Activated T-cell treated with anti-CD3 and anti-CD28 coated beads, Interleukin-2, amount 50 U/mL, for 24 hours (primary cell): ENCODE data around the gene MGMT.

Experiments
- DNase-seq: peaks from one replicate; pipeline ENCODE4 v3.0.0-alpha.2; 2020
- H3K27ac Mint-ChIP-seq: 2 replicates; pipeline ENCODE4 v1.8.0; 2020; ENCODE audit warnings: mild to moderate bottlenecking, mixed read lengths
- H3K27me3 Mint-ChIP-seq: 2 replicates; pipeline ENCODE4 v1.8.0; 2020; ENCODE audit warnings: mixed read lengths
- H3K36me3 Mint-ChIP-seq: 2 replicates; pipeline ENCODE4 v1.8.0; 2020; ENCODE audit warnings: low read depth, mixed read lengths
- H3K4me1 Mint-ChIP-seq: 2 replicates; pipeline ENCODE4 v1.8.0; 2020; ENCODE audit warnings: low read depth, mixed read lengths
- H3K4me3 Mint-ChIP-seq: 2 replicates; pipeline ENCODE4 v1.8.0; 2020; ENCODE audit warnings: mild to moderate bottlenecking, moderate library complexity, mixed read lengths
- H3K9me3 Mint-ChIP-seq: 2 replicates; pipeline ENCODE4 v1.8.0; 2020; ENCODE audit warnings: mixed read lengths

Gene MGMT

DNA sequence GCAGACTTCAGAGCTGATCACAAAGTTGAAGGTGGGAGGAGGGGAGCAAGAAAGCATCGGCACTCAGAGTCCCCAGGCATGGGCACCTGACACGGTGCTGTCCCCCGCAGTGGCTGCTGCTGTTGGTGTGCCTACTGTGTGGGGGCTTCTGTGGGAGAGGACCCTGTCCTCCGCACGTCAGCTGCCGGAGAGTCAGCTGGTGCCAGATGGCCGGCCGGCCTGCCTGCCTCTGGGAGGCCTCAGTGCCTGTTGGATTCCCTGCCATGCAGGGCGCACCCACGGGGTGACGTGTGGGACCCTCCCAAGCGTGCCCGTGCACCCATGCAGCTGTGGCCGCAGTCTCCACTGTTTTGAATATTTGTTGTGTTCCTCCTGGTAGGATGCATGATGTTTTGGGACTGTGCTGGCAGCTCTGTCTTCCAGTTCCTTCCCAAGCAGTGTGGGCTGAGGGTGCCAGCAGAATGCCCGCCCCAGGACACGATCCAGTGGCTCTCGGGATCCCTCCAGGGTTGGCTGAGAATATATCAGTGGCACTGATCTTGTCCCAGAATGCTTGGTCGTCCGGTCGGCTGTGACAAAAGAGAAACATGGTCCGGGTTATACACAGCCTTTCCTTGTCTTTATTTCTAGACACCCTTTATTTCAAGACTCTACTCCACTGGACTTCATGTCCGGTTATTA, 185.6 kb downstream of the MGMT start:
- Mint-ChIP-seq H3K9me3 (peaks cover 2% of the 10 kb centered on the region), H3K27ac (no peak overlapping the region), H3K27me3 (no peaks in the 10 kb centered on the region), H3K36me3 (peaks cover 42% of the 10 kb centered on the region), H3K4me3 (no peak overlapping the region), H3K4me1 (peaks cover 2% of the 10 kb centered on the region)
- DNase-seq: no peak

DNA sequence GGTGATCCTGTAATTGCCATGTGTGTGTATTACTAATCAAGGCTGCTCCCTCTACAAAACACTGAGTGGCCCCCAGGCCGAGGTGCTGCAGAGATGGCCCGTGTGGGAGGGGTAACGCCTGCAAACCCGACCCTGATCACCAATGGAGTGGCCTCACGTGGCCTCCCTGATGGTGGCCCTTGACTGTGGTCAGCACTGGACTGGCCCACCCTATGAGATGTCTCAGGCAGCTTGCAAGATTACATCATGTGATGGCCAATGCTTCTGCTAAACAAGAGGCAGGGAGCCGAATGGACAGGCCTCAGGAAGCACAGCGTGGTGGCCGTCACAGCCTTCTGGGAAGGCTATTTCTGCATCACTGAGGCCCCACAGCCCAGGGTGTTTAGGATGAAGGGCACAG, 186.4 kb downstream of the MGMT start:
- no peak overlapping the region for H3K27ac Mint-ChIP-seq
- peaks cover 2% of the 10 kb centered on the region for H3K4me1 Mint-ChIP-seq
- H3K4me3 Mint-ChIP-seq: no peak overlapping the region
- DNase-seq: no peak
- no peaks in the 10 kb centered on the region for H3K27me3 Mint-ChIP-seq
- peaks cover 2% of the 10 kb centered on the region for H3K9me3 Mint-ChIP-seq
- H3K36me3 Mint-ChIP-seq: peaks cover 48% of the 10 kb centered on the region

DNA sequence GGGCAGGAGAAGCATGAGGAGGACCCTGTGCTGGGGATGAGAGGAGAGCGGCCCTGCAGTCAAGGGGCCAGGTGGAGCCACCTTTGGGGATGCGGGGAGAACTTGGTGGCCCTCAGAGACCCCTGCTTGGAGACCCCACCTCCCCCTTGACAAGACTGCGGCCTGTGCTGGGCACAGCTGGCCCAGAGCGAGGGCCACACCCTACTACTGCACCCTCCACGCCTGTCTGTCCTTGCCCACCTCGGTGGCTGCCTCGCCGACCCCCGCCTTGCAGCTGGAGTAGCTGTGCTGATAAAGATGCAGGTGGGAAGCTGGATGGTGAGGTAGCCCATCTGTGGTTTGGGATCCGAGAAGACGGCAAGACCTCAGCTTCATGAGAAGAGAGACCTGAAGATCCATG, 186.8 kb downstream of the MGMT start:
- peaks cover 47% of the 10 kb centered on the region for H3K36me3 Mint-ChIP-seq
- no peak overlapping the region for H3K4me3 Mint-ChIP-seq
- peaks cover 2% of the 10 kb centered on the region for H3K9me3 Mint-ChIP-seq
- H3K4me1 Mint-ChIP-seq: peaks cover 2% of the 10 kb centered on the region
- no peak overlapping the region for H3K27ac Mint-ChIP-seq
- no peak for DNase-seq
- H3K27me3 Mint-ChIP-seq: no peaks in the 10 kb centered on the region

DNA sequence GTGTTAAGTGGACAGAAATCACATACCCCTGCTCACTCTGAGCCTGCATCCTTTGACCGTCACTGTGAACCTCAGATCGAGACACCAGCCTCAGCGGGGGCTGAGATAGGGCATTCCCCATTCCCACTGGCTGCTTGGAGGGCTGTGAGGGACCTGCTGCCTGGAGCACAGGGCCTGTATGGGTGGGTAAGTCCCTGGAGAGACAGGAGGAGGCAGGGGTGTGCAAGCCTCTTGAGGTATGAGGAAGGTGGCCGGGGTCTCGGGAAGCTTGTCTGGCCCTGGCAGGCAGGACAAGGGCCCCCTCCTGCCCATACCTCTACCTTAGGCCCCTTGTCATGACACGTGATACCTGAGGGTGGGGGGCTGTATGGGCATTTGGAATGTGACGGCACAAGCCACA, 187.4 kb downstream of the MGMT start:
- Mint-ChIP-seq H3K4me1 (peaks cover 2% of the 10 kb centered on the region), H3K36me3 (peaks cover 47% of the 10 kb centered on the region), H3K27me3 (no peaks in the 10 kb centered on the region), H3K27ac (no peak overlapping the region), H3K9me3 (peaks cover 4% of the 10 kb centered on the region), H3K4me3 (no peak overlapping the region)
- DNase-seq: no peak

DNA sequence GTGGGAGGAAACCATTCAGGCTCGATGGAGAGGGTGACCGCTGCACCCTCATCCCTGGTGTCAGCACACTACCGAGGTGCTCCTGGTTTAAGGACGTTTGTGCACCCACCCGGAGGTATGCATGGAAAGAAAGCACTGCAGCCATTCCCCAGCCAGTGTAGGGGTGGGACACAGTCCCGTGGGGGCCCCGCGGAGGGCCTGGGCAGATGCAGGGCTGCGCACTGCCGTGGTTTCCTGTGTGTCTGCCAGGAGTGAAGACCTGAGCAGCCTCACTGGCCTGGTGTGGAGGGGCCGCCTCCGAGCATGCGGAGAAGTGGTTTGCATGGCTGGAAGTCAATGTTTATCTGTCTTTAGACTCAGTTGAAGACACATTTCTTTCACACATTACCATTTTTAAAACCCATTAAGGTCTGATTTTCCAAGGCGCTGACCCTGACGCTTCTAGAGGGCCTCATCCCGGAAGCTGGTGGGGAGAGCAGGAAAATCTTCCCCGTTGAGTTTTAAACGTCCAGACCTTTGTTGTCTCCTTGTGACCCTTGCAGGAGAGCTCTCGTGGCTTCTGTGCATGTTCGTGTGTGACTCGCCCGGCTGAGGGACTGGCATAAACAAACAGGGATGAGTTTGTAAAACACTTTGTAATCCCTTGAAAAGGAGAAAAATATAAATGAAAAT, 188.1 kb downstream of the MGMT start:
- Mint-ChIP-seq H3K36me3 (peaks cover 47% of the 10 kb centered on the region), H3K27me3 (no peaks in the 10 kb centered on the region), H3K4me3 (no peak overlapping the region), H3K9me3 (peaks cover 7% of the 10 kb centered on the region), H3K27ac (no peak overlapping the region), H3K4me1 (peaks cover 2% of the 10 kb centered on the region)
- no peak for DNase-seq

DNA sequence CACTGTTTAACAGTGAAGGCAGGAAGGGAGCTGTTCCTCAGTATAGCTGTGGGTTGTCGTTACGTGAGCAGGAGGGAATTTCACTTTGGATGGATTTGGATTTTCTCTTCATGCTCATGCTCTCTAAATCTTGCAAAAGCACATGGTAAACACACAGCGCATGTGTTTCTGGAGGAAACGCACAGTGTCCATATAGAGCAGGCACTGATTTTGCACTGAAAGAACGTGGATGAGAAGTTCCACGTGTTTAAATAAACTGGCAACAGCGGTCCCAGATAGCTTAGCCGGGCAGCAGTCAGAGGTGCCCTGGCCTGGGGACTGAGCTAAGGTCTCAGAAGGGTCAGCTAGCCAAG, 188.6 kb downstream of the MGMT start:
- DNase-seq: no peak
- peaks cover 7% of the 10 kb centered on the region for H3K9me3 Mint-ChIP-seq
- H3K4me1 Mint-ChIP-seq: peaks cover 2% of the 10 kb centered on the region
- no peaks in the 10 kb centered on the region for H3K27me3 Mint-ChIP-seq
- peaks cover 43% of the 10 kb centered on the region for H3K36me3 Mint-ChIP-seq
- H3K27ac Mint-ChIP-seq: no peak overlapping the region
- no peak overlapping the region for H3K4me3 Mint-ChIP-seq

DNA sequence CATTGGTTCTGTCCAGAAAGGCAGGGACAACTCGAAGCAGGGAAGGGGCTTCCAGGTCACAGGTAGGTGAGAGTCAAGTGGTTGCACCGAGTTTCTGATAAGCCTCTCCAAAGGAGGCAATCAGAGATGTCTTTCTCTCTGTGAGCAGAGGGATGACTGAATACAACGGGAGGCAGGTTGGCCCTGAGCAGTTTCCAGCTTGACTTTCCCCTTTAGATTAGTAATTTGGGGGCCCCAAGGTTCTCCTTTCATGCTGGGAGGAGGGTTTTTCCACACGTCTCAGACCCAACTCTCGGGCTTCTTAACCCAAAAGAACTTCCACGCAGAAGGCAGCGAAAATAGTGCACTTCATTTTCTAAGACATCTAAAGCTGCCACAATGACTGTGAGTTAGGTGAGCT, 189.6 kb downstream of the MGMT start:
- H3K4me1 Mint-ChIP-seq: peaks cover 2% of the 10 kb centered on the region
- no peak for DNase-seq
- peaks cover 7% of the 10 kb centered on the region for H3K9me3 Mint-ChIP-seq
- no peak overlapping the region for H3K4me3 Mint-ChIP-seq
- no peak overlapping the region for H3K27ac Mint-ChIP-seq
- no peaks in the 10 kb centered on the region for H3K27me3 Mint-ChIP-seq
- H3K36me3 Mint-ChIP-seq: peaks cover 47% of the 10 kb centered on the region

DNA sequence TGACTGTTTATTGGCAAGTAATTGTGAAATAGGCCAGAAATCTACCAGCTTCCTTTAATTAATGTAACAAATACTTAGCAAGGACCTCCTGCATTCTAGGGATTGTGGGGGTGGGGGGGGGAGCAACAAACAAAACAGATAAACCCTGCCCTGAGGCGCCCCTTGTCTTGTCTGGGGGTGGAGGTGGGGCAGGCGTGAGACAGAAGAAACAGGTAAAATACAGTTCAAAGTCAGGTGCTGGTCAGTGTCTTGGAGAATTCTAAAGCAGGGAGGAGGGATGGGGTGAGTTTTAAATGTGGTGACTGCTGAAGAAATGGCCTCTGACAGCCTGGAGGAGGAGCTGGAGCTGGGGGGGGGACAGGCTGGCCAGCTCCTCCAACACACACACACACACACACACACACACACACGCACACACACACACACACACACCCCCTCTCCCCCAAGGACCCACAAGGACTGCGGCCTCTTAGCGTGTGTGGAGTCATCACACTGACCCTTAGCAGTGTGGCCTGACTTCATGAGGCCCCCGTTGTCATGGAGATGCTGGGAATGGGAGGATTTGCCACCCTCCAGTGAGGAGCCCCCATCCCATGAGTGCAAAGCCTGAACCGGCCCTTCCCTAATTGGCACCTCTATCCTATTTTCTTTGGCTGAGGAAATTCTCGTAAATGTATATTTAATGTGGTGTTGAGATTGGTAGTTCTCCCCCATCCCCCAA, 190.4 kb downstream of the MGMT start:
- no peaks in the 10 kb centered on the region for H3K27me3 Mint-ChIP-seq
- H3K9me3 Mint-ChIP-seq: peaks cover 7% of the 10 kb centered on the region
- no peak overlapping the region for H3K4me3 Mint-ChIP-seq
- H3K36me3 Mint-ChIP-seq: peaks cover 46% of the 10 kb centered on the region
- DNase-seq: no peak
- no peak overlapping the region for H3K27ac Mint-ChIP-seq
- peaks cover 2% of the 10 kb centered on the region for H3K4me1 Mint-ChIP-seq

DNA sequence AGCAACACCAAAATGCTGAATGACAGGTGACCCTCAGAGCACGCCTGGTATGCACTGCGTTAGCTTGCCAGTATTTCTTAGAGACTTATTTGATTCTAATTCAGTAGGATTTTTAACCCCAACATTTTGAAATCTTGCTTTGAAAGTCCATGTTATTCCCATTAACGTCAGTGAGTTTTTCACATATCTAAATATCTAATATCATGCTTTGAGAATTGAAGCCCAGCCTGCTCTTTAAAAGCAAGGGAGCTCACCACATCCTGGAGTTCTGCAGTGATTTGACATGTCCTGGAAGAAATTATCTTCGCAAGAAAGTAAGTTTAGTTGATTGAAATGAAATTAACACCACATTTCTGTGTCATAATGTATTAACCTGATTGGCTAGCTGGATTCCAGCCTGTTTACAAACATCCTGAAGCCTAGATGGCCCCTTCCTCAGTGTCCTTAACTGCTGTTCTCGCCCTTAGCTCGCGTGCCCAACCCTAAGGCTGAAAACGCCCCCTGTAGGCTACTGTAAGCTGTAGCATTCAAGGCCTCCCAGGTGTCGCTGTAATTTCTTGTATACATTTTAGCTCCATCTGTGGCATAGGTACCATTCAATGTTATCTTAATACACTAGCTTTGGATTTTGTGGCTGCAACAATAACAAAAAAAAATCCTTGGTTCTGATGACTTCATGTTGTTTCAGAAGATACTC, 191.5 kb downstream of the MGMT start:
- H3K27me3 Mint-ChIP-seq: no peaks in the 10 kb centered on the region
- peaks cover 53% of the 10 kb centered on the region for H3K36me3 Mint-ChIP-seq
- H3K27ac Mint-ChIP-seq: no peak overlapping the region
- peaks cover 15% of the 10 kb centered on the region for H3K9me3 Mint-ChIP-seq
- peaks cover 2% of the 10 kb centered on the region for H3K4me1 Mint-ChIP-seq
- DNase-seq: no peak
- H3K4me3 Mint-ChIP-seq: no peak overlapping the region

DNA sequence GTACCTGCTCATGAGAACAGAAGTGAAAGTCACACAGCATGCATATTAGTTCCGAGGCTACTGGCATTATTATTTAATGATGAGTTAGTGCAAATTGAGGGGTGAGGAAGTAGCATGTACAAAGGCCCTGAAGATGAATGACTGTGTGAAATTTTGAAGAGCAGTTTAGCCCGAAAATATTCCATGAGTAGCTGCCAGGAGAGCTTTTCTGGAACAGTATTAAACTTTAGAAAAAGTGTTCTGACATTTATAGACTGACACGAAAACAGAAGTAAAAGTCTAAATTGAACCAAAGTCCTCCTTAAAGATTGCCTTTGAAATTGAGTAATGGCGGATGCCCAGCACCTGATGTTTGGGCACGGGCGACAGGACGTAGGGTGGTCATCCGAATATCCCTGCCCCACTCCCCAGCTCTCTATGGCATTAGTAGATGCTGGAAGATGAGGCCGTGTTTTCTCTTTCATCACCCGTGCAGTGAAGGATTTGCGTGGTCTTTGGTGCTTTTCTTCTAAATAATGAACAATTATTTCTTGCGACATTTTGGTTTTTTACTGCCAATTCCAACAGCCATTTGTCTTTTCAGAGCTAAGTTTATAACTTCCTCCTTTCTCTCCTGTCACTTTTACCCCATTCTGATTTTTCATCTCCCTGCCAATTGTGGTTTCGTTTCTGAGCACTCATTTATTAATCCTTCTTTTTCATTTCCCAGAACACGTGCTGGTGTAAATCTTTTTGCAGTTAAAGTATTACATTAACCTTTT, 192.6 kb downstream of the MGMT start:
- no peak overlapping the region for H3K27ac Mint-ChIP-seq
- no peaks in the 10 kb centered on the region for H3K27me3 Mint-ChIP-seq
- DNase-seq: no peak
- H3K4me3 Mint-ChIP-seq: no peak overlapping the region
- peaks cover 21% of the 10 kb centered on the region for H3K9me3 Mint-ChIP-seq
- H3K4me1 Mint-ChIP-seq: no peaks in the 10 kb centered on the region
- H3K36me3 Mint-ChIP-seq: peaks cover 53% of the 10 kb centered on the region

DNA sequence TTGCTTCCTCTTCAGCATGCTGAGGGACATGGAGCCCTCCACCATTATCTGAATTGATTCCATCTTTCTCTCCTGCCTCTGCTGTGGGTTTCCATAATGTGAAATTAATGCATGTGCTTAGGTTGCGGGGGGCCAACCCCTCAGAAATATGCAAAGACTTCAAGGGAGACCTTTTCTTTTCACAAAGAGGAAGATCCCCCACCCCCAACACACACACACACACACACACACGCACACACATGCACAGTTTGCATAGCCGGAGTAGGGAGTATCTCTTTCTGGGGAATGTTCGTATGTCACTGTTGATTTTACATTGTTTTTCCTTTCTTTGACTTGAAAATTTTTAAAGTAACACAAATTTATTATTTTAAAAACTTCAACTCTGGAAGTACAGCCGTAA, 193.5 kb downstream of the MGMT start:
- Mint-ChIP-seq H3K27me3 (no peaks in the 10 kb centered on the region), H3K9me3 (peaks cover 22% of the 10 kb centered on the region)

DNA sequence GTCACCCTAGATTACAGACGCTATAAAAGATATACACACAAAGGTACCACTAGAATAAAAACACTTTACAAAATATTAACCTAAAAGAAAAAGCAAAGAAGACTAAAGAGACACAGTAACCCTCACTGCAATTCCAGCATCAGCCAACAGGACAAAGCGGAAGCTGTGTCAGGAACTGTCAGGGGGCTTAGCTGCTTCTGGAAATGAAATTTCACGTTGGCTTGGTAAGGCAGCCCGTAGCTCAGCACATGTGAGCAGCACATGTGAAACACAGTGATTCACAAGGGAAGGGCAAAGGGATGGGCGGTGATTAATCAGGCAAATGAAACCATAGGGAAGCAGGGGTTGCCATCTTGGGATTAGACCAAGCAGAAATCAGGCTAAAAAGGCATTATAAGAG, 195.4 kb downstream of the MGMT start:
- H3K4me1 Mint-ChIP-seq: no peaks in the 10 kb centered on the region
- DNase-seq: no peak
- no peak overlapping the region for H3K27ac Mint-ChIP-seq
- no peaks in the 10 kb centered on the region for H3K27me3 Mint-ChIP-seq
- no peak overlapping the region for H3K4me3 Mint-ChIP-seq
- peaks cover 24% of the 10 kb centered on the region for H3K9me3 Mint-ChIP-seq
- H3K36me3 Mint-ChIP-seq: peaks cover 60% of the 10 kb centered on the region

More for the DNA sequence above, 193.5 kb downstream of the MGMT start:
- no peak overlapping the region for H3K27ac Mint-ChIP-seq
- H3K36me3 Mint-ChIP-seq: peaks cover 52% of the 10 kb centered on the region
- no peaks in the 10 kb centered on the region for H3K4me1 Mint-ChIP-seq
- DNase-seq: no peak
- H3K4me3 Mint-ChIP-seq: no peak overlapping the region

DNA sequence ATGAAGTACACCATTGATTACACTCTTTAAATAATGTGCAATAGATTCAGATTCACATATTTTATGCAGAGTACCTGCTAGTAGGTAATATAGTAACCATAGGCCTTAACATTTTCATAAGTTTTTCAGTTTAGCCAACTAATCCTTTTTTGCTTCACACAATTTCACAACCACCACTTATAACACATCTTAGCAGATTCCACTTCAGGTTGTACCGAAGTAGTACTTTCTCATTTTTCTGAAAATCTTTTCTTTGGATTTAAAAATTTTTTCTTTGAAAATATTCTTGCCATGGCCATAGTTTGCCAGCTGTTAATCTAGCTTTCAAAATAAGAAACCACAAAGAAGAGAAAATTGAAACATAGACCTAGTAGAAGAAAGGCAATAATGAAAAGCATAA, 203.1 kb downstream of the MGMT start:
- Mint-ChIP-seq H3K27me3 (no peaks in the 10 kb centered on the region), H3K27ac (no peak overlapping the region), H3K9me3 (peaks cover 19% of the 10 kb centered on the region), H3K4me3 (no peak overlapping the region), H3K36me3 (peaks cover 80% of the 10 kb centered on the region), H3K4me1 (no peaks in the 10 kb centered on the region)
- DNase-seq: no peak

DNA sequence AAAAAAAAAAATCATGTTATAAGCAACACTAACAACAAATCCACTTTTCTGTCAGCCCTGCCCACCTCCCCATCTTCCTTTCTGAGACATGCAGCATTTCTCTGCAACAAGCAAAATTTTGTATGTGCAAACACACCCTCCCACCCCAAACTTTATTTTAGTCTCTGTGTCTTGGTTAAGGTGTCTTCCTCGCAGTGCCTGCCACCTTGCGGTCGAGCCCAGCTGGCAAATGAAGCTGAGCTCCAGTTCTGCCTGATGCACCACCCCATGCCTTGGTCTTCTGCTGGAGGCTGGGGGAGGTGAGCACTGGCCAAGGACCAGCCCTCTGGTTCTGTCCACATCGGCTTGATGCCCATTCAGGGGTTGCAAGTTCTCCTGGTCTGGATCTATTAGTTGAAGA, 206.3 kb downstream of the MGMT start:
- peaks cover 14% of the 10 kb centered on the region for H3K9me3 Mint-ChIP-seq
- no peak overlapping the region for H3K27ac Mint-ChIP-seq
- no peak overlapping the region for H3K4me3 Mint-ChIP-seq
- peaks cover 80% of the 10 kb centered on the region for H3K36me3 Mint-ChIP-seq
- H3K27me3 Mint-ChIP-seq: no peaks in the 10 kb centered on the region
- DNase-seq: no peak
- no peaks in the 10 kb centered on the region for H3K4me1 Mint-ChIP-seq
